H1 (cell line): Measurements from ENCODE around the gene GLRX5. TPM values are rescaled to one million over a fixed set of nuclear protein-coding genes. Genes with fewer than 3 reads are reported as not detected.

Experiments
- CTCF ChIA-PET: fragments of 300-600 bp; sonication (Branson Sonifier 250); formaldehyde crosslinking; loops from one replicate; lab custom pipeline; 2021; ENCODE audit not compliant: partially characterized antibody; lab: Charles Lee
- POLR2A ChIA-PET: fragments of 300-600 bp; sonication (Branson Sonifier 250); formaldehyde crosslinking; loops from one replicate; lab custom pipeline; 2021; ENCODE audit warnings: inconsistent platforms; ENCODE audit not compliant: partially characterized antibody; lab: Charles Lee
- DNase-seq, 2 experiments: peaks; one replicate each; pipeline versions ENCODE4 v3.0.0 to v3.0.0-alpha.2; 2010 to 2022; ENCODE audit warnings: low spot score in 2 of 2, low read depth in 1 of 2, mixed read lengths in 1 of 2
- FAIRE-seq: peaks from 2 replicates; lab custom pipeline; 2011; peaks lifted over from hg19 to GRCh38; lab: Jason Lieb, UNC
- H2AFZ ChIP-seq: 2 replicates; pipeline ENCODE4 v1.8.1; 2012; ENCODE audit warnings: low read length, inconsistent platforms
- H2AK5ac ChIP-seq: 2 replicates; pipeline ENCODE4 v1.6.1; 2013; ENCODE audit warnings: low read depth, low read length
- H2BK120ac ChIP-seq: replicated peaks from 2 replicates; pipeline ENCODE3; 2013; ENCODE audit warnings: low read depth, low read length, inconsistent platforms
- H2BK12ac ChIP-seq: 2 replicates; pipeline ENCODE4 v1.6.1; 2013; ENCODE audit warnings: low read depth, low read length
- H2BK15ac ChIP-seq: 2 replicates; pipeline ENCODE4 v1.6.1; 2013; ENCODE audit warnings: low read length
- H2BK20ac ChIP-seq: 2 replicates; pipeline ENCODE4 v1.6.1; 2013; ENCODE audit warnings: low read length
- H2BK5ac ChIP-seq: 2 replicates; pipeline ENCODE4 v1.6.1; 2013; ENCODE audit warnings: low read depth, low read length
- H3K14ac ChIP-seq: 2 replicates; pipeline ENCODE4 v1.6.1; 2013; ENCODE audit warnings: inconsistent platforms; ENCODE audit not compliant: insufficient read length
- H3K18ac ChIP-seq: 2 replicates; pipeline ENCODE4 v1.6.1; 2013; ENCODE audit warnings: low read length; ENCODE audit errors: extremely low read depth
- H3K23ac ChIP-seq: 2 replicates; pipeline ENCODE4 v1.6.1; 2013; ENCODE audit warnings: inconsistent platforms; ENCODE audit not compliant: insufficient read length
- H3K23me2 ChIP-seq: 2 replicates; pipeline ENCODE4 v1.6.1; 2013; ENCODE audit warnings: low read depth, low read length
- H3K27ac ChIP-seq: 2 replicates; pipeline ENCODE4 v1.6.1; 2011; ENCODE audit warnings: low read depth, low read length, inconsistent platforms
- H3K27me3 ChIP-seq, 4 experiments: replicated peaks in 1 of 4; 1 replicate in 1 of 4; 2 replicates in 3 of 4; pipeline versions ENCODE4 v1.6.1 to v1.8.1; 2011 to 2013; ENCODE audit warnings: low read length in 3 of 4, mild to moderate bottlenecking in 3 of 4, inconsistent platforms in 2 of 4, mixed read lengths in 2 of 4, moderate library complexity in 1 of 4; ENCODE audit not compliant: control insufficient read depth in 3 of 4, insufficient read depth in 3 of 4; ENCODE audit errors: extremely low read depth in 1 of 4
- H3K36me3 ChIP-seq, 4 experiments: 2 replicates each; pipeline versions ENCODE4 v1.6.1 to v1.8.1; 2011 to 2013; ENCODE audit warnings: mild to moderate bottlenecking in 4 of 4, low read length in 3 of 4, moderate library complexity in 2 of 4, control low read depth in 1 of 4, inconsistent platforms in 1 of 4; ENCODE audit not compliant: insufficient read depth in 4 of 4, control insufficient read depth in 2 of 4
- H3K4ac ChIP-seq: replicated peaks from 2 replicates; pipeline ENCODE3; 2013; ENCODE audit warnings: low read length, low read depth, mixed read lengths, inconsistent platforms; ENCODE audit not compliant: insufficient read length
- H3K4me1 ChIP-seq, 4 experiments: replicated peaks in 1 of 4; 1 replicate in 1 of 4; 2 replicates in 3 of 4; pipeline versions ENCODE4 v1.6.1 to v1.8.1; 2011 to 2013; ENCODE audit warnings: low read length in 3 of 4, inconsistent platforms in 2 of 4, mixed read lengths in 1 of 4; ENCODE audit not compliant: insufficient read depth in 4 of 4, control insufficient read depth in 3 of 4
- H3K4me2 ChIP-seq, 2 experiments: 2 replicates each; pipeline versions ENCODE4 v1.6.1 to v1.8.1; 2011 to 2013; ENCODE audit warnings: low read depth in 2 of 2, low read length in 2 of 2, control low read depth in 1 of 2, inconsistent platforms in 1 of 2, mild to moderate bottlenecking in 1 of 2; ENCODE audit not compliant: insufficient read depth in 1 of 2
- H3K4me3 ChIP-seq, 4 experiments: fragments of 200-600, 300-600 bp in 1 of 4; sonication (generic), shearing (Covaris generic), sonication (Bioruptor Twin) in 1 of 4; 2 replicates each; pipeline versions ENCODE4 v1.5.1 to v1.8.1; 2011 to 2016; ENCODE audit warnings: low read length in 4 of 4, low read depth in 3 of 4, control low read depth in 2 of 4, inconsistent platforms in 2 of 4, mild to moderate bottlenecking in 2 of 4, mixed read lengths in 1 of 4, moderate library complexity in 1 of 4; ENCODE audit not compliant: insufficient read depth in 2 of 4; ENCODE audit errors: extremely low read depth in 1 of 4
- H3K56ac ChIP-seq: replicated peaks from 2 replicates; pipeline ENCODE3; 2013; ENCODE audit warnings: low read depth, mild to moderate bottlenecking, mixed read lengths, low read length, inconsistent platforms; ENCODE audit not compliant: insufficient read length
- H3K79me1 ChIP-seq: 2 replicates; pipeline ENCODE4 v1.6.1; 2013; ENCODE audit warnings: low read depth, low read length, control low read depth
- H3K79me2 ChIP-seq, 2 experiments: 2 replicates each; pipeline versions ENCODE4 v1.6.1 to v1.8.1; 2012 to 2013; ENCODE audit warnings: low read length in 2 of 2, mild to moderate bottlenecking in 2 of 2, inconsistent platforms in 1 of 2; ENCODE audit not compliant: insufficient read depth in 2 of 2, control insufficient read depth in 1 of 2
- H3K9ac ChIP-seq, 4 experiments: replicated peaks in 1 of 4; 1 replicate in 1 of 4; 2 replicates in 3 of 4; pipeline versions ENCODE4 v1.6.1 to v1.8.1; 2011 to 2013; ENCODE audit warnings: low read depth in 3 of 4, low read length in 3 of 4, control low read depth in 2 of 4, mild to moderate bottlenecking in 2 of 4, moderate library complexity in 2 of 4, inconsistent platforms in 1 of 4; ENCODE audit errors: extremely low read depth in 1 of 4
- H3K9me3 ChIP-seq, 2 experiments: 2 replicates each; pipeline versions ENCODE4 v1.6.1 to v1.8.1; 2012 to 2013; ENCODE audit warnings: mild to moderate bottlenecking in 2 of 2, moderate library complexity in 2 of 2, control low read depth in 1 of 2, inconsistent platforms in 1 of 2, low read depth in 1 of 2, low read length in 1 of 2, mixed read lengths in 1 of 2; ENCODE audit not compliant: insufficient read depth in 2 of 2
- H4K20me1 ChIP-seq, 2 experiments: replicated peaks in 1 of 2; 2 replicates each; pipeline versions ENCODE3 to v1.8.1; 2011 to 2013; ENCODE audit warnings: inconsistent platforms in 2 of 2, low read length in 2 of 2, mild to moderate bottlenecking in 1 of 2; ENCODE audit not compliant: insufficient read depth in 2 of 2, control insufficient read depth in 1 of 2
- H4K5ac ChIP-seq: 2 replicates; pipeline ENCODE4 v1.6.1; 2013; ENCODE audit warnings: low read length, low read depth, mixed read lengths, inconsistent platforms; ENCODE audit not compliant: insufficient read length
- H4K8ac ChIP-seq: 2 replicates; pipeline ENCODE4 v1.8.0; 2013; ENCODE audit warnings: mild to moderate bottlenecking, moderate library complexity, low read length, inconsistent platforms; ENCODE audit not compliant: insufficient read depth; ENCODE audit errors: extremely low read depth
- H4K91ac ChIP-seq: replicated peaks from 2 replicates; pipeline ENCODE3; 2013; ENCODE audit warnings: low read length, mixed read lengths, inconsistent platforms; ENCODE audit not compliant: insufficient read length
- FOSL1 ChIP-seq: IDR thresholded peaks from 2 replicates; pipeline ENCODE4 v1.6.1; 2011; ENCODE audit warnings: mild to moderate bottlenecking, low read depth, low read length, moderate library complexity; ENCODE audit not compliant: insufficient read depth
- MAFK ChIP-seq: IDR thresholded peaks from 2 replicates; pipeline ENCODE4 v1.6.1; 2012; ENCODE audit warnings: low read depth, mild to moderate bottlenecking, improper control_type of control experiment, low read length
- NRF1 ChIP-seq: IDR thresholded peaks from 2 replicates; pipeline ENCODE4 v1.6.1; 2011; ENCODE audit warnings: mild to moderate bottlenecking, low read depth, low read length, improper control_type of control experiment
- SAP30 ChIP-seq: fragments of 300-600 bp; sonication (generic); IDR thresholded peaks from 2 replicates; pipeline ENCODE4 v1.7.1; 2012; ENCODE audit warnings: low read length, moderate library complexity, mild to moderate bottlenecking, inconsistent platforms; ENCODE audit not compliant: insufficient read depth, insufficient replicate concordance
- SP2 ChIP-seq: IDR thresholded peaks from 2 replicates; pipeline ENCODE4 v1.6.1; 2012; ENCODE audit warnings: mild to moderate bottlenecking, low read length, inconsistent platforms
- TAF1 ChIP-seq: IDR thresholded peaks from 2 replicates; pipeline ENCODE4 v1.6.1; 2011; ENCODE audit warnings: mild to moderate bottlenecking, low read depth, low read length
- TAF7 ChIP-seq: optimal IDR thresholded peaks from 2 replicates; pipeline ENCODE3; 2011; ENCODE audit warnings: low read depth, mild to moderate bottlenecking, inconsistent platforms, low read length, moderate library complexity, borderline replicate concordance
- WGBS, 2 experiments: shearing (Covaris generic) in 1 of 2; methylation state at CpG; one replicate each; pipeline versions ENCODE4 v1.1.6 to v1.1.7; 2013 to 2015; ENCODE audit warnings: low lambda C conversion rate in 2 of 2, mixed read lengths in 2 of 2, inconsistent platforms in 1 of 2, low coverage in 1 of 2, missing lambda C conversion rate in 1 of 2; ENCODE audit not compliant: insufficient replicate concordance in 2 of 2, insufficient coverage in 1 of 2, insufficient read length in 1 of 2; ENCODE audit errors: extremely low coverage in 1 of 2, missing lambda C conversion rate in 1 of 2; 5-methylcytosine and 5-hydroxymethylcytosine counted together
- polyA plus RNA-seq, 7 experiments: library from polyadenylated mRNA; depleted of rRNA in 3 of 7; stranded (reverse) in 5 of 7; unstranded in 2 of 7; fragments of >200 nt in 5 of 7; fragments of 200-250 nt in 2 of 7; gene quantifications; 1 replicate in 5 of 7; 2 replicates in 1 of 7; 4 replicates in 1 of 7; pipeline versions ENCODE4 v1.2.1 to v1.2.3, GENCODE V29; 2011 to 2013; ENCODE audit warnings: missing spikeins in 2 of 7, mixed read lengths in 2 of 7
- total RNA-seq: library from RNA; stranded (reverse); fragmentation: NEBNext Ultra II Directional; extraction: Animal tissue kit (Norgen Biotek cat#: 25700); gene quantifications from 2 replicates; pipeline ENCODE4 v1.2.1, GENCODE V29; 2021

The GLRX5 gene
- total and polyA plus RNA-seq, 2 of the 8 experiments (the other 6 are each of a cell fraction or from before 2014, with no cell fraction given), result 70.1 to 88.8 TPM

- no peaks in the 10 kb centered on the region for H3K27me3 ChIP-seq
- peaks cover 0 to 3% of the 10 kb centered on the region in 2 experiments for H4K20me1 ChIP-seq
- no peaks in the 10 kb centered on the region for H3K23me2 ChIP-seq
- H2BK20ac ChIP-seq, result no peak overlapping the region
- no peak overlapping the region for H4K5ac ChIP-seq
- no peak overlapping the region; the same call in 1 of the 2 replicates for H4K8ac ChIP-seq
- no peak overlapping the region for H3K4me2 ChIP-seq
- no peak overlapping the region for H3K14ac ChIP-seq
- H2BK12ac ChIP-seq, result no peak overlapping the region
- no peak overlapping the region for H3K4me3 ChIP-seq
- CTCF ChIA-PET, result interaction anchor here (0.7 to 2.3 kb wide), 7 partner anchors 9 to 46 kb away, joined by 3 to 6 read pairs (median 3); no protein-coding TSS in a partner anchor
- H3K4me1 ChIP-seq, result peaks cover 0 to 3% (median under 1%) of the 10 kb centered on the region in 4 experiments; a peak in 1 of 7 replicates
- H2AK5ac ChIP-seq, result no peak overlapping the region
- no peak overlapping the region for H3K23ac ChIP-seq
- H3K9me3 ChIP-seq, result no peaks in the 10 kb centered on the region
- H3K27ac ChIP-seq, result no peak overlapping the region
- H3K56ac ChIP-seq, result no peak overlapping the region
- H3K9ac ChIP-seq, result no peak overlapping the region
- no peak overlapping the region for H2BK15ac ChIP-seq
- no peak for FAIRE-seq
- H2BK120ac ChIP-seq, result no peak overlapping the region
- 92% methylated on average over 5 of the region's 5 CpGs; no CpG with 5 or more reads in 1 of the 2 experiments for WGBS, 2 experiments
- no peaks in the 10 kb centered on the region for H3K79me2 ChIP-seq
- H2BK5ac ChIP-seq, result no peak overlapping the region
- H2AFZ ChIP-seq, result no peak overlapping the region
- no peak for DNase-seq
- no peaks in the 10 kb centered on the region for H3K79me1 ChIP-seq
- H3K18ac ChIP-seq, result no peak overlapping the region
- H4K91ac ChIP-seq, result no peak overlapping the region
- no peak overlapping the region for H3K4ac ChIP-seq
- POLR2A ChIA-PET, result no interaction called here
- H3K36me3 ChIP-seq, result no peaks in the 10 kb centered on the region
- no peak for TF ChIP-seq TAF7
- TF ChIP-seq TAF1, result no peak
- TF ChIP-seq SP2, result no peak
- TF ChIP-seq SAP30, result no peak
- no peak for TF ChIP-seq NRF1
- TF ChIP-seq FOSL1, result no peak
- no peak for TF ChIP-seq MAFK
Observed at GRCh38 chr14:95490138-95490509, 44.7 kb upstream of the GLRX5 start.
